IPS-20b (cell line): ENCODE results near the gene EDIL3.
A peak's percentile ranks its signal among the peaks of the same experiment; 100 is the strongest.

Experiments used
- H3K27ac ChIP-seq: one replicate; pipeline ENCODE4 v1.5.1; 2013; ENCODE audit warnings: low read length
- H3K27me3 ChIP-seq: 2 replicates; pipeline ENCODE4 v1.6.1; 2013; ENCODE audit warnings: mild to moderate bottlenecking, low read length, inconsistent platforms; ENCODE audit not compliant: insufficient read depth
- H3K36me3 ChIP-seq: 2 replicates; pipeline ENCODE4 v1.6.1; 2013; ENCODE audit warnings: low read depth, mild to moderate bottlenecking, inconsistent platforms, low read length, moderate library complexity; ENCODE audit not compliant: insufficient read depth
- H3K4me1 ChIP-seq: 2 replicates; pipeline ENCODE4 v1.6.1; 2013; ENCODE audit warnings: mild to moderate bottlenecking, control low read depth, inconsistent platforms, low read length, moderate library complexity; ENCODE audit not compliant: insufficient read depth
- H3K4me3 ChIP-seq: 2 replicates; pipeline ENCODE4 v1.5.1; 2013; ENCODE audit warnings: mild to moderate bottlenecking, low read length, inconsistent platforms
- H3K9ac ChIP-seq: 2 replicates; pipeline ENCODE4 v1.6.1; 2013; ENCODE audit warnings: low read depth, mild to moderate bottlenecking, inconsistent platforms, low read length, moderate library complexity
- H3K9me3 ChIP-seq: 2 replicates; pipeline ENCODE4 v1.6.1; 2013; ENCODE audit warnings: mild to moderate bottlenecking, low read depth, low read length, inconsistent platforms; ENCODE audit not compliant: insufficient read depth

Gene EDIL3

DNA sequence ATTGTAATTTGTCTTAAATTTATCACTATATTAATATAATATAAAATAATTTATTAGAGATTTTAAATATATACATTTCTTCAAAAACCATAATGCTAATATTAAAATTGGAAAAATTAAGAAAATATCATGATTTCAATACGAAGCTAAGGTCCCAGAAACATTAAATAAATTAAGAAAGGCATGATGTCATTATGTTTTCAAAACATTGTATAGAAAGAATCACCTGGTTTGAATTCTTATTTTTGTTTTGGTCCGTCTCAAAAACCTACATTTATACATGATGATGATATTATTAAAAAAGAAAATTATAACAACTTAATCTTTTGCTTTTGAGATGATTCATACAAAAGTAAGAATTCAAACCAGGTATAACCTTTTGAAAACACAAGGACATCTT is 8.2 kb upstream of the EDIL3 start:
- no peak overlapping the region for H3K4me3 ChIP-seq
- no peaks in the 10 kb centered on the region for H3K27me3 ChIP-seq
- no peak overlapping the region for H3K9ac ChIP-seq
- H3K4me1 ChIP-seq = no peaks in the 10 kb centered on the region
- H3K36me3 ChIP-seq = 0 out of 2 replicates have a peak, but pooled peaks cover 3% of the 10 kb centered on the region
- no peaks in the 10 kb centered on the region for H3K9me3 ChIP-seq
- H3K27ac ChIP-seq = no peak overlapping the region

DNA sequence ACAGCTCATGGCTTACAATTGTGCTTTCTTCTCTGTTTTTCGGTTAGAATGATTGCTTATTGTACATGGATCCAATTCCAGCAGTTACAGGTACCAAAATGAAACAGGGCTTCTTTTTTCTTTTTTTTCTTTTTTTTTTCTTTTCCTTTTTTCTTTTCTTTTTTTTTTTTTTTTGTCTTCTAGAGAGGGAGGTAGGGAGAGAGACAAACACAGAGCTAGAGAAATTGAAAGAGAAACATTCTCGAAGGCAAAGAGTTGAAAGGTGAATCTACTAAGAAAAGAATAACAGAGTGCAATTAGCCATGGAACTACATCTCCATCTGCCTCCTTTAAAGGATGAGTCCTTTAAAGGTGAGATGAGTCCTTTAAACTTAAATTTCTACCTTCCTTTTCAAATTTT is 1.0 kb upstream of the EDIL3 start:
- 0 out of 2 replicates have a peak, but pooled peaks cover 3% of the 10 kb centered on the region for H3K36me3 ChIP-seq

DNA sequence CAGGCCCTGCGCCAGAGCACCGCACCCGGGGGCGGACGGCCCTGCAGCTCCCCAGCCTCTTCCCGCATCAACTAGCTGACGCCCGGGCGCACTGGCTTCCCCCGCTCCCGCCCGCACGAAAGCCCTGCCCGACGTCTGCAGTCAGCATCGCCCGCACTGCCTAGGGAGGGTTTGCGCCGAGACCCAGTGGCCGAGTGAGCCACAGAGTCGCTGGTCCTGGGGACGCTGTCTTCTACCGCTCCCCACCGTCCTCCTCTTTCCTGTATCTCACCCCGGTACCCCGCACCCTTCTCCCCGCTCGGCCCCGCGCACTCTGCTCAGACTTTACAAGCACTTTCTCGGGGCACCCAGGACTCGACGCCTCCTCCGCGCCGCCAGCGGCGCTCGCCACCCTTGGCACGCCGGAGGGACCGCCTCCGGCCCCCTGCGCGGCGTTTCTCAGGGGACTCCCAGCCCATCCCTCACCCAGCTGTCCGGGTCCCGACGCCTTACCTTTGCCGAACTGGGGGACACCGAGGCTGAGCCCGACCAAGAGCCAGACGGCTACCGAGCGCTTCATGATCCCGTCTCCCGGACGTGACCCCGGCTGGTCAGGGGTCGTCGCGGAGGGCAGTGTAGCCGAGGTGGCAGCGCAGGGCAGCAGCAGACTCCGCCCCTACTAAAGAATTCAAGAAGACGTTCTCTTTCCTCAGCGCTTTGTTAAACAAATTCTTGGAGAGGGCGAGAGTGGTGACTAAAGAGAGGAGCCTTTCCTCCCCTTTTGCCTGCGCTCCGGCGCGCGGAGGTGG is 670 bp downstream of the EDIL3 start:
- Histone ChIP-seq H3K27me3 (peaks cover 52% of the 10 kb centered on the region), H3K9ac (peak overlapping the region; percentile 67; the same call in 1 of the 2 replicates), H3K36me3 (0 out of 2 replicates have a peak, but pooled peaks cover 3% of the 10 kb centered on the region), H3K4me3 (peak overlapping the region; percentile 92), H3K4me1 (peaks cover 16% of the 10 kb centered on the region), H3K9me3 (no peaks in the 10 kb centered on the region), H3K27ac (no peak overlapping the region)

More for the DNA sequence above, 1.0 kb upstream of the EDIL3 start:
- Histone ChIP-seq H3K9ac (peak overlapping the region; percentile 35; the same call in 1 of the 2 replicates), H3K4me3 (peak overlapping the region; percentile 92), H3K4me1 (peaks cover 11% of the 10 kb centered on the region), H3K9me3 (no peaks in the 10 kb centered on the region), H3K27me3 (peaks cover 52% of the 10 kb centered on the region), H3K27ac (no peak overlapping the region)

DNA sequence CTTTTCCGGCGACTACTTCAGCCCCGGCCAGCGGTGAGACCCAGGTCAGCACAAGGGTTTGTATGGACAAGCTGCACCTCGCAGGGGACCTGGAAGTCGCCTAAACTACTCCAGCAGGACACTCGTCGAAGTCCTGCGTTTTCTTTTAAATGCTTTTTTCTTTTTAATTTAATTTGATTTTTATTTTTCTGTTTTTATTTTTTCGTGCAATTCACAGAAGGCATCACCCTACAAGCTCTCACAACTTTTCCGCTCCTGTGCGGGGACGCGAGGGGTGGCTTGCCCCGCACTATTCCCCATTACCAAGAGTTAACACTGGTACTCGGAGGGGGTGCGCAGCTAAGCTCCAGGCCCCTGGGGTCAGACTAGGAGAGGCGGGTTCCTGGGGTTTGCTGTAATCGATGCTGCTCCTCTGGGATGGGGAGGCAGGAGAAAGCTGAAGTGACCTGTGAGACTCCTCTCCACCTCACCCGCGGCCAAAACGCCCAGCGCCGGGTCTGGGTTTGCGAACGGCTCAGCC is 1.3 kb downstream of the EDIL3 start:
- Histone ChIP-seq H3K9me3 (no peaks in the 10 kb centered on the region), H3K4me3 (peak overlapping the region; percentile 92), H3K4me1 (peaks cover 22% of the 10 kb centered on the region), H3K27ac (no peak overlapping the region), H3K9ac (peak overlapping the region; percentile 67; the same call in 1 of the 2 replicates), H3K36me3 (0 out of 2 replicates have a peak, but pooled peaks cover 3% of the 10 kb centered on the region), H3K27me3 (peaks cover 52% of the 10 kb centered on the region)

DNA sequence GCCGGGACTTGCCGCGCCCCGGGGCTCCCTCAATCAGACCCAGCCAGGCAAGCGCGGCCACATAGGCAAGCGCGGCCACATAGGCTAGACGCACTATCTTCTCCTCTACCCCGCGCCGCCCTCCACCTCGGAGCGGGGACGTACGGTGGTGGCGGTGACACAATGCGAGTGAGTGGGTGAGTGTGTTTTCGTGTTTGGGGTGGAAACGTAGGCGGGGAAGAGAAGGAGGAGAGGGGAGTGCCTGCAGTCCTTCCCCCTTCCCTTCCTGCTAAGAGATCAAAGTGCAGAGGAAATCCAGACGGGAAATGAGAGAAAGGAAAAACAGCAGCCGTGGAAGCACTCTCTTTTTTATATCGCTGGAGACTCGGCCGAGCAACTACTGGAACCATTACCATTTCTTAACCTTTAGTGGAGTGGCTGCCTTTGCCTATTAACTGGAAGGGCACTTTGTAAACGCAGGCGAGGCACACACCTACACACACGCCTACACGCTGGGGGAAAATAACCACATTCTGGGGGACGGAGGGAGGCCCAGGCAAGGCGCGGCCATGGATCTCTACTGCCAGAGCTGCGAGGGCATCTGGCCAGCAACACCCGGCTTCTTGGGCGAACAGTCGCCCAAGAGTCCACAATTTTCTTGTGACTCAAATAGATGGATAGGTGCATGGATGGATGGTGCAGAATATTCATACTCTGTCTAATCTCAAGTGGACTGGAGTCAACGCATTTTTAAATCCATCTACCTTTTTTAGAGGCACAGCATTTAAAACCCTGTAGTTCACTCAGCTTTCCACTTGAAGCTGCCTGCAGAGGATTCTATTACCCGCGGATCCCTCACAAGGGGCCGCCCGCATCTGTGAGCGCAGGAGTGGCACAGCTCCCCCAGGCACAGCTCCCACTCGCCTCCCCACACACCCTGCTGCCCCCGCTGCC is 2.1 kb downstream of the EDIL3 start:
- peak overlapping the region; percentile 92 for H3K4me3 ChIP-seq

DNA sequence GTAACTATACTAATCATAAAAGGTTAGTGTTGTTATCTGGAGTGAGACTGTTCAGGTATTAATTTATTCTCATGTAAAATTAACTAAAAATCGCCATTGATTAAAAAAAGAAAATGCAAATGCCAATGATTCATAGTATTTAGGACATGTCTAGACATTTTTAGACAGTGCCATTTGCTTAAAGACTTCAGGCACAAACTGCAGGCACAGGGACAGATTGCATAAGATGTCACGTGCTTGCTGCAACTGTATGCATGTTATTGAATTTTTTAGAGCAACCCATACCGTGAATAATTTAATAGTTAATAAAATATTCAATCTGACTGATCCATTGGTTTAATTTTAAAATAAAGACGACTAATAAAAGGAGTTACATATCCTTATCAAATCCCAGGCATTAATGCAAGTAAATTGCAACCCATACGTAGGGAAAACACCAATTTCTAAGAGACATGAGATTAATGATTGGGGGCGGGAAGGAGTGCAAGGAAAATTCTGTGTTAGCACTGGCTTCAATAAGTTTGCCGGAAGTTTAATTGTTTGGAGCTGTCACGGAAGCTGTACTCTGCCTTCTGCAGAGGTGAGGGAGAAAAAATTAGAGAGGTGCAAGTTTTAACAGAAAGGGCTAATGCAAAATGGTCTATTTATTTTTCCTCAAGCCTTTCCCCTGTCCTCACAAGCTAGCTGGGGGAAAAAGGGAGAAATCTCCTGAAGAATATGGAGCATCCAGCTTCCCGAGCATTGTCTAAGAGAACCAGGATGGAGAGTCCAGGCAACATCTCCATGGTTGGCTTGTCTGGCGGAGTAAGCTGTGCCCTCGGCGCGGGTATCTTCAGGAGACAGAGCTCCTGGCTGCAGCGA is 2.9 kb downstream of the EDIL3 start:
- Histone ChIP-seq H3K4me1 (peaks cover 23% of the 10 kb centered on the region), H3K36me3 (no peaks in the 10 kb centered on the region), H3K9me3 (no peaks in the 10 kb centered on the region), H3K27me3 (peaks cover 50% of the 10 kb centered on the region), H3K27ac (no peak overlapping the region), H3K9ac (peak overlapping the region; percentile 66; the same call in 1 of the 2 replicates), H3K4me3 (peak overlapping the region; percentile 92)

More for the DNA sequence above, 2.1 kb downstream of the EDIL3 start:
- H3K27me3 ChIP-seq = peaks cover 52% of the 10 kb centered on the region
- peak overlapping the region; percentile 66 for H3K9ac ChIP-seq
- no peaks in the 10 kb centered on the region for H3K36me3 ChIP-seq
- H3K4me1 ChIP-seq = peaks cover 23% of the 10 kb centered on the region
- no peaks in the 10 kb centered on the region for H3K9me3 ChIP-seq
- H3K27ac ChIP-seq = no peak overlapping the region

DNA sequence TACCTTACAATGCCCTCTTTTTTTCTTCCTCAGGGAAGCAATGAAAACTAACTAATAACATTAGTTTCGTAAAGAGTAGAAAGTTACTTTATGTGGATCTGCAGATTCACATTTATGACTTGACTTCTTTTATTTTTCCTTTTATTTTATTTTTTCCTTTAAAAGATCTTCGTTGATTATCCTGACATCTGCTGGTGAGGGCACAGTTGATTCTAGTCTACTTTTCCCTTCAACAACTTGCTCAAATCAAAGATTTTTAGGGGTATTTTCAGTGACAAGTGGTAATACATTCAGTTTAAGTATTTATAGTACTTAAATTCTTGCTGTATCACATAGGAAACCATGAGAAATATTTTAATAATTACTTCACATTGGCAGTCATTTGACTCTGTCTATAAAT is 4.9 kb downstream of the EDIL3 start:
- peaks cover 17% of the 10 kb centered on the region for H3K4me1 ChIP-seq
- H3K9me3 ChIP-seq = no peaks in the 10 kb centered on the region
- no peak overlapping the region for H3K4me3 ChIP-seq
- H3K27ac ChIP-seq = no peak overlapping the region
- no peak overlapping the region for H3K9ac ChIP-seq
- H3K36me3 ChIP-seq = no peaks in the 10 kb centered on the region
- peaks cover 30% of the 10 kb centered on the region; the same call in 1 of the 2 replicates for H3K27me3 ChIP-seq

DNA sequence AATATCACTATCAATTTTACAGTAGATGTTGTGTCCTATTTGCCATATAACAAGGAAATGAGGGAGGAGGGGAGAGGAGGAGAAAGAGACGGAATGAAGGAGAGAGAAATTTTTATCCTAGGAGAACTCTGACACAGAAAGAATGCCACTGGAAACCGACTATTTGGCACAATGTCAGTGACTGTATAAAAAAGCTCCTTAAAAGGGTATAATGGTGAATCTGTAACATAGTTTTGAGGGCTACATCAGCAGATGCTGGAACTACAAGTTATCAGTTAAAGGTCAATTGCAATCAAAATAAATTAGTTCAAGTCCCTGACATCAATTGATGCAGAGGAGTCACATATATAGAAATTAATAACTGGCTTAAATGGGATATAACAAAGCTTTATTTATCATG is 5.7 kb downstream of the EDIL3 start:
- peaks cover 27% of the 10 kb centered on the region; the same call in 1 of the 2 replicates for H3K27me3 ChIP-seq
- no peak overlapping the region for H3K4me3 ChIP-seq
- H3K27ac ChIP-seq = no peak overlapping the region
- no peak overlapping the region for H3K9ac ChIP-seq
- H3K36me3 ChIP-seq = no peaks in the 10 kb centered on the region
- peaks cover 17% of the 10 kb centered on the region for H3K4me1 ChIP-seq
- H3K9me3 ChIP-seq = no peaks in the 10 kb centered on the region

DNA sequence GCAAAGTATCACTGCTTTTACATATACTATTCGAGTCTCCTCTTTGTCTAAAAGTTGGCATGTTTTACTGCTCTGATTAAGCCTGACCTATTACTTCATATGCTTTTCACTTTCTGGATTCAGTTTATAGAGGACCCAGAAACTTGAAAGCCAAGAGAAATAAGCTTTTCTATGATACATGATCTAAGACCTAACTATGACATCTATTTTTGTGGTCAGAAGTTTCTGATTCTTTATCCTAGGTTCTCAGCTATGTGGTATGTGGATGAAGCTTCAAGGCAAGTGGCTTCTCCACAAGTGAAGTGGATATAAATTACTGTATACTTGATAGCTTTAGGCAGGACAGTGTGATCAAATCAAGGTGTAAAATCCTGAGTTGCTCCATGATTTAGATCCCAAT is 6.3 kb downstream of the EDIL3 start:
- Histone ChIP-seq H3K9me3 (no peaks in the 10 kb centered on the region), H3K36me3 (no peaks in the 10 kb centered on the region), H3K27me3 (peaks cover 21% of the 10 kb centered on the region; the same call in 1 of the 2 replicates), H3K9ac (no peak overlapping the region), H3K4me3 (no peak overlapping the region), H3K4me1 (peaks cover 17% of the 10 kb centered on the region), H3K27ac (no peak overlapping the region)

DNA sequence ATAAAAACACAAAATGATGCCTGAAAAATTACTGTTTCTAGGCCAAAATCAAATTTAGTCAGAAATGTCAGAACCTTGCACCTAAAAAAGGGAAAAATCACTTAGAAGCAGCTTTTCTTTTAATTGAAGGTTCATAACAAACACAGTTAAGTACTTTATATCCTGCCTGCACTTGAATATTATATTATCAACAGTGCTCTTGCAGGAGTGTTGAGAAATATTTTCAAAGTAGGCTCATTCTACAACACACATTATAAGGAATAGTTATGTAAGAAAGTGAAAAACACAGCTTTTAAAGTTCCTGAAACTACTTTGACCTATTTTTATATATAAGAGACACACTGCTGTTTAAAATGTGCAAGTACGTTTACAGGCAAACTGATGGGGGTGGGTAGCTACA is 8.3 kb downstream of the EDIL3 start:
- H3K36me3 ChIP-seq = no peaks in the 10 kb centered on the region
- peaks cover 13% of the 10 kb centered on the region; the same call in 1 of the 2 replicates for H3K4me1 ChIP-seq
- H3K9ac ChIP-seq = no peak overlapping the region
- no peak overlapping the region for H3K27ac ChIP-seq
- H3K4me3 ChIP-seq = no peak overlapping the region
- no peaks in the 10 kb centered on the region for H3K9me3 ChIP-seq
- H3K27me3 ChIP-seq = peaks cover under 1% of the 10 kb centered on the region; the same call in 1 of the 2 replicates
